ENCODE measurements around the gene UPK1A. TPM values are rescaled to one million over a fixed set of nuclear protein-coding genes. Genes with fewer than 3 reads are reported as not detected.
"Not testable (repeated sequence)": the region's sequence is repeated elsewhere in the genome, so short reads cannot be mapped to it uniquely, and the experiment has no call there.

The UPK1A gene
- total and polyA plus RNA-seq, 4 donors, result 0.03 TPM; not detected in 3

GRCh38 chr19:35723671-35724070 is 57.4 kb downstream of the UPK1A start:
- no peak for TF ChIP-seq CTCF (IDR thresholded peaks at IDR 0.05; ENCODE audit: control extremely low read depth, extremely low read depth)
- no peak for ATAC-seq (ENCODE audit: insufficient read depth, low FRiP score)
- no peak overlapping the region for H3K4me3 ChIP-seq
- no peaks in the 10 kb centered on the region for H3K9me3 ChIP-seq (ENCODE audit: control insufficient read depth in 4 of 4, insufficient read depth in 3 of 4, low read length in 3 of 4)
- WGBS, 2 donors, result 96 to 97% methylated on average over 24 of the region's 24 CpGs
- no peak for DNase-seq
- no peak overlapping the region for H3K9ac ChIP-seq (ENCODE audit: insufficient read depth in 1 of 2, low read length in 2 of 2)
- peaks cover 9 to 79% (median 40%) of the 10 kb centered on the region in 4 donors for H3K36me3 ChIP-seq (ENCODE audit: control insufficient read depth in 4 of 4, insufficient read depth in 4 of 4, low read length in 4 of 4)
- no peaks in the 10 kb centered on the region for H3K27me3 ChIP-seq (ENCODE audit: control insufficient read depth in 3 of 3, insufficient read depth in 3 of 3, low read length in 2 of 3)
- no peak overlapping the region for H3K27ac ChIP-seq (ENCODE audit: low read depth in 1 of 2, low read length in 1 of 2)
- H3K4me1 ChIP-seq (ENCODE audit: control insufficient read depth in 5 of 5, insufficient read depth in 5 of 5, low read length in 5 of 5), result peaks cover 0 to 10% (median 7%) of the 10 kb centered on the region in 5 donors

- not testable (repeated sequence) for H3K9ac ChIP-seq (ENCODE audit: insufficient read depth in 1 of 2, low read length in 2 of 2); H3K9me3 ChIP-seq (ENCODE audit: control insufficient read depth in 4 of 4, insufficient read depth in 3 of 4, low read length in 3 of 4); H3K4me1 ChIP-seq (ENCODE audit: control insufficient read depth in 5 of 5, insufficient read depth in 5 of 5, low read length in 5 of 5); H3K4me3 ChIP-seq; H3K27me3 ChIP-seq (ENCODE audit: control insufficient read depth in 3 of 3, insufficient read depth in 3 of 3, low read length in 2 of 3); H3K27ac ChIP-seq (ENCODE audit: low read depth in 1 of 2, low read length in 1 of 2); ATAC-seq (ENCODE audit: insufficient read depth, low FRiP score); DNase-seq
- 95 to 97% methylated on average over 7 of the region's 7 CpGs for WGBS, 2 donors
- H3K36me3 ChIP-seq (ENCODE audit: control insufficient read depth in 4 of 4, insufficient read depth in 4 of 4, low read length in 4 of 4), result peaks cover 9 to 84% (median 43%) of the 10 kb centered on the region in 4 donors
Observed at GRCh38 chr19:35724132-35724531, 57.8 kb downstream of the UPK1A start.

- no peak overlapping the region for H3K9ac ChIP-seq (ENCODE audit: insufficient read depth in 1 of 2, low read length in 2 of 2)
- ATAC-seq (ENCODE audit: insufficient read depth, low FRiP score) (no peak), DNase-seq (no peak)
- no peak for TF ChIP-seq CTCF (IDR thresholded peaks at IDR 0.05; ENCODE audit: control extremely low read depth, extremely low read depth)
- WGBS, 2 donors, result 96 to 97% methylated on average over 12 of the region's 12 CpGs
- H3K9me3 ChIP-seq (ENCODE audit: control insufficient read depth in 4 of 4, insufficient read depth in 3 of 4, low read length in 3 of 4), result no peaks in the 10 kb centered on the region
- no peak overlapping the region for H3K4me3 ChIP-seq
- peaks cover 0 to 2% (median 0%) of the 10 kb centered on the region in 5 donors for H3K4me1 ChIP-seq (ENCODE audit: control insufficient read depth in 5 of 5, insufficient read depth in 5 of 5, low read length in 5 of 5)
- peaks cover 12 to 88% (median 45%) of the 10 kb centered on the region in 4 donors for H3K36me3 ChIP-seq (ENCODE audit: control insufficient read depth in 4 of 4, insufficient read depth in 4 of 4, low read length in 4 of 4)
- no peak overlapping the region for H3K27ac ChIP-seq (ENCODE audit: low read depth in 1 of 2, low read length in 1 of 2)
- no peaks in the 10 kb centered on the region for H3K27me3 ChIP-seq (ENCODE audit: control insufficient read depth in 3 of 3, insufficient read depth in 3 of 3, low read length in 2 of 3)
Observed at GRCh38 chr19:35724560-35724959, 58.2 kb downstream of the UPK1A start.

GRCh38 chr19:35725216-35725861 is 59.0 kb downstream of the UPK1A start:
- H3K27ac ChIP-seq (ENCODE audit: low read depth in 1 of 2, low read length in 1 of 2), result no peak overlapping the region
- TF ChIP-seq CTCF (IDR thresholded peaks at IDR 0.05; ENCODE audit: control extremely low read depth, extremely low read depth), result no peak
- peaks cover 15 to 90% (median 46%) of the 10 kb centered on the region in 4 donors for H3K36me3 ChIP-seq (ENCODE audit: control insufficient read depth in 4 of 4, insufficient read depth in 4 of 4, low read length in 4 of 4)
- 94 to 97% methylated on average over 23 of the region's 23 CpGs for WGBS, 2 donors
- DNase-seq (no peak), ATAC-seq (ENCODE audit: insufficient read depth, low FRiP score) (no peak)
- H3K4me1 ChIP-seq (ENCODE audit: control insufficient read depth in 5 of 5, insufficient read depth in 5 of 5, low read length in 5 of 5), result peaks cover 0 to 2% (median 0%) of the 10 kb centered on the region in 5 donors
- no peaks in the 10 kb centered on the region for H3K27me3 ChIP-seq (ENCODE audit: control insufficient read depth in 3 of 3, insufficient read depth in 3 of 3, low read length in 2 of 3)
- no peak overlapping the region for H3K9ac ChIP-seq (ENCODE audit: insufficient read depth in 1 of 2, low read length in 2 of 2)
- no peak overlapping the region for H3K4me3 ChIP-seq
- H3K9me3 ChIP-seq (ENCODE audit: control insufficient read depth in 4 of 4, insufficient read depth in 3 of 4, low read length in 3 of 4), result no peaks in the 10 kb centered on the region

Measured in lung (tissue), 12 donors.